H1 (cell line): ENCODE measurements around the gene HMGB1. TPM values are rescaled to one million over a fixed set of nuclear protein-coding genes. Genes with fewer than 3 reads are reported as not detected.

Experiments
- CTCF ChIA-PET: fragments of 300-600 bp; sonication (Branson Sonifier 250); formaldehyde crosslinking; loops from one replicate; lab custom pipeline; 2021; ENCODE audit not compliant: partially characterized antibody; lab: Charles Lee
- POLR2A ChIA-PET: fragments of 300-600 bp; sonication (Branson Sonifier 250); formaldehyde crosslinking; loops from one replicate; lab custom pipeline; 2021; ENCODE audit warnings: inconsistent platforms; ENCODE audit not compliant: partially characterized antibody; lab: Charles Lee
- DNase-seq, 2 experiments: peaks; one replicate each; pipeline versions ENCODE4 v3.0.0 to v3.0.0-alpha.2; 2010 to 2022; ENCODE audit warnings: low spot score in 2 of 2, low read depth in 1 of 2, mixed read lengths in 1 of 2
- FAIRE-seq: peaks from 2 replicates; lab custom pipeline; 2011; peaks lifted over from hg19 to GRCh38; lab: Jason Lieb, UNC
- H2AFZ ChIP-seq: 2 replicates; pipeline ENCODE4 v1.8.1; 2012; ENCODE audit warnings: low read length, inconsistent platforms
- H2AK5ac ChIP-seq: 2 replicates; pipeline ENCODE4 v1.6.1; 2013; ENCODE audit warnings: low read depth, low read length
- H2BK120ac ChIP-seq: replicated peaks from 2 replicates; pipeline ENCODE3; 2013; ENCODE audit warnings: low read depth, low read length, inconsistent platforms
- H2BK12ac ChIP-seq: 2 replicates; pipeline ENCODE4 v1.6.1; 2013; ENCODE audit warnings: low read depth, low read length
- H2BK15ac ChIP-seq: 2 replicates; pipeline ENCODE4 v1.6.1; 2013; ENCODE audit warnings: low read length
- H2BK20ac ChIP-seq: 2 replicates; pipeline ENCODE4 v1.6.1; 2013; ENCODE audit warnings: low read length
- H2BK5ac ChIP-seq: 2 replicates; pipeline ENCODE4 v1.6.1; 2013; ENCODE audit warnings: low read depth, low read length
- H3K14ac ChIP-seq: 2 replicates; pipeline ENCODE4 v1.6.1; 2013; ENCODE audit warnings: inconsistent platforms; ENCODE audit not compliant: insufficient read length
- H3K18ac ChIP-seq: 2 replicates; pipeline ENCODE4 v1.6.1; 2013; ENCODE audit warnings: low read length; ENCODE audit errors: extremely low read depth
- H3K23ac ChIP-seq: 2 replicates; pipeline ENCODE4 v1.6.1; 2013; ENCODE audit warnings: inconsistent platforms; ENCODE audit not compliant: insufficient read length
- H3K23me2 ChIP-seq: 2 replicates; pipeline ENCODE4 v1.6.1; 2013; ENCODE audit warnings: low read depth, low read length
- H3K27ac ChIP-seq: 2 replicates; pipeline ENCODE4 v1.6.1; 2011; ENCODE audit warnings: low read depth, low read length, inconsistent platforms
- H3K27me3 ChIP-seq, 4 experiments: replicated peaks in 1 of 4; 1 replicate in 1 of 4; 2 replicates in 3 of 4; pipeline versions ENCODE4 v1.6.1 to v1.8.1; 2011 to 2013; ENCODE audit warnings: low read length in 3 of 4, mild to moderate bottlenecking in 3 of 4, inconsistent platforms in 2 of 4, mixed read lengths in 2 of 4, moderate library complexity in 1 of 4; ENCODE audit not compliant: control insufficient read depth in 3 of 4, insufficient read depth in 3 of 4; ENCODE audit errors: extremely low read depth in 1 of 4
- H3K36me3 ChIP-seq, 4 experiments: 2 replicates each; pipeline versions ENCODE4 v1.6.1 to v1.8.1; 2011 to 2013; ENCODE audit warnings: mild to moderate bottlenecking in 4 of 4, low read length in 3 of 4, moderate library complexity in 2 of 4, control low read depth in 1 of 4, inconsistent platforms in 1 of 4; ENCODE audit not compliant: insufficient read depth in 4 of 4, control insufficient read depth in 2 of 4
- H3K4ac ChIP-seq: replicated peaks from 2 replicates; pipeline ENCODE3; 2013; ENCODE audit warnings: low read length, low read depth, mixed read lengths, inconsistent platforms; ENCODE audit not compliant: insufficient read length
- H3K4me1 ChIP-seq, 4 experiments: replicated peaks in 1 of 4; 1 replicate in 1 of 4; 2 replicates in 3 of 4; pipeline versions ENCODE4 v1.6.1 to v1.8.1; 2011 to 2013; ENCODE audit warnings: low read length in 3 of 4, inconsistent platforms in 2 of 4, mixed read lengths in 1 of 4; ENCODE audit not compliant: insufficient read depth in 4 of 4, control insufficient read depth in 3 of 4
- H3K4me2 ChIP-seq, 2 experiments: 2 replicates each; pipeline versions ENCODE4 v1.6.1 to v1.8.1; 2011 to 2013; ENCODE audit warnings: low read depth in 2 of 2, low read length in 2 of 2, control low read depth in 1 of 2, inconsistent platforms in 1 of 2, mild to moderate bottlenecking in 1 of 2; ENCODE audit not compliant: insufficient read depth in 1 of 2
- H3K4me3 ChIP-seq, 4 experiments: fragments of 200-600, 300-600 bp in 1 of 4; sonication (generic), shearing (Covaris generic), sonication (Bioruptor Twin) in 1 of 4; 2 replicates each; pipeline versions ENCODE4 v1.5.1 to v1.8.1; 2011 to 2016; ENCODE audit warnings: low read length in 4 of 4, low read depth in 3 of 4, control low read depth in 2 of 4, inconsistent platforms in 2 of 4, mild to moderate bottlenecking in 2 of 4, mixed read lengths in 1 of 4, moderate library complexity in 1 of 4; ENCODE audit not compliant: insufficient read depth in 2 of 4; ENCODE audit errors: extremely low read depth in 1 of 4
- H3K56ac ChIP-seq: replicated peaks from 2 replicates; pipeline ENCODE3; 2013; ENCODE audit warnings: low read depth, mild to moderate bottlenecking, mixed read lengths, low read length, inconsistent platforms; ENCODE audit not compliant: insufficient read length
- H3K79me1 ChIP-seq: 2 replicates; pipeline ENCODE4 v1.6.1; 2013; ENCODE audit warnings: low read depth, low read length, control low read depth
- H3K79me2 ChIP-seq, 2 experiments: 2 replicates each; pipeline versions ENCODE4 v1.6.1 to v1.8.1; 2012 to 2013; ENCODE audit warnings: low read length in 2 of 2, mild to moderate bottlenecking in 2 of 2, inconsistent platforms in 1 of 2; ENCODE audit not compliant: insufficient read depth in 2 of 2, control insufficient read depth in 1 of 2
- H3K9ac ChIP-seq, 4 experiments: replicated peaks in 1 of 4; 1 replicate in 1 of 4; 2 replicates in 3 of 4; pipeline versions ENCODE4 v1.6.1 to v1.8.1; 2011 to 2013; ENCODE audit warnings: low read depth in 3 of 4, low read length in 3 of 4, control low read depth in 2 of 4, mild to moderate bottlenecking in 2 of 4, moderate library complexity in 2 of 4, inconsistent platforms in 1 of 4; ENCODE audit errors: extremely low read depth in 1 of 4
- H3K9me3 ChIP-seq, 2 experiments: 2 replicates each; pipeline versions ENCODE4 v1.6.1 to v1.8.1; 2012 to 2013; ENCODE audit warnings: mild to moderate bottlenecking in 2 of 2, moderate library complexity in 2 of 2, control low read depth in 1 of 2, inconsistent platforms in 1 of 2, low read depth in 1 of 2, low read length in 1 of 2, mixed read lengths in 1 of 2; ENCODE audit not compliant: insufficient read depth in 2 of 2
- H4K20me1 ChIP-seq, 2 experiments: replicated peaks in 1 of 2; 2 replicates each; pipeline versions ENCODE3 to v1.8.1; 2011 to 2013; ENCODE audit warnings: inconsistent platforms in 2 of 2, low read length in 2 of 2, mild to moderate bottlenecking in 1 of 2; ENCODE audit not compliant: insufficient read depth in 2 of 2, control insufficient read depth in 1 of 2
- H4K5ac ChIP-seq: 2 replicates; pipeline ENCODE4 v1.6.1; 2013; ENCODE audit warnings: low read length, low read depth, mixed read lengths, inconsistent platforms; ENCODE audit not compliant: insufficient read length
- H4K8ac ChIP-seq: 2 replicates; pipeline ENCODE4 v1.8.0; 2013; ENCODE audit warnings: mild to moderate bottlenecking, moderate library complexity, low read length, inconsistent platforms; ENCODE audit not compliant: insufficient read depth; ENCODE audit errors: extremely low read depth
- H4K91ac ChIP-seq: replicated peaks from 2 replicates; pipeline ENCODE3; 2013; ENCODE audit warnings: low read length, mixed read lengths, inconsistent platforms; ENCODE audit not compliant: insufficient read length
- CBX5 ChIP-seq: fragments of 300-800, 300-1000 bp; sonication (generic); IDR thresholded peaks from 2 replicates; pipeline ENCODE4 v1.7.1; 2016; ENCODE audit warnings: antibody characterized with exemption, low read length, low read depth
- CHD1 ChIP-seq: IDR thresholded peaks from 2 replicates; pipeline ENCODE4 v1.6.1; 2012; ENCODE audit warnings: low read depth, low read length, improper control_type of control experiment
- FOSL1 ChIP-seq: IDR thresholded peaks from 2 replicates; pipeline ENCODE4 v1.6.1; 2011; ENCODE audit warnings: mild to moderate bottlenecking, low read depth, low read length, moderate library complexity; ENCODE audit not compliant: insufficient read depth
- JUN ChIP-seq: IDR thresholded peaks from 2 replicates; pipeline ENCODE4 v1.6.1; 2011; ENCODE audit warnings: low read depth, mild to moderate bottlenecking, improper control_type of control experiment, low read length
- MAFK ChIP-seq: IDR thresholded peaks from 2 replicates; pipeline ENCODE4 v1.6.1; 2012; ENCODE audit warnings: low read depth, mild to moderate bottlenecking, improper control_type of control experiment, low read length
- MAX ChIP-seq: IDR thresholded peaks from 2 replicates; pipeline ENCODE4 v1.6.1; 2012; ENCODE audit warnings: inconsistent platforms
- RNF2 ChIP-seq: fragments of 200-900, 300-1000 bp; sonication (generic); IDR thresholded peaks from 2 replicates; pipeline ENCODE4 v1.7.1; 2016; ENCODE audit warnings: borderline replicate concordance, low read depth, mild to moderate bottlenecking, antibody characterized with exemption, low read length; ENCODE audit not compliant: poor library complexity, severe bottlenecking; ENCODE audit errors: missing control alignments
- SIRT6 ChIP-seq: IDR thresholded peaks from one replicate; pipeline ENCODE4 v1.7.1; 2012; ENCODE audit warnings: low read length, inconsistent platforms
- TAF1 ChIP-seq: IDR thresholded peaks from 2 replicates; pipeline ENCODE4 v1.6.1; 2011; ENCODE audit warnings: mild to moderate bottlenecking, low read depth, low read length
- TCF12 ChIP-seq: IDR thresholded peaks from 2 replicates; pipeline ENCODE4 v1.6.1; 2011; ENCODE audit warnings: low read depth, mild to moderate bottlenecking, low read length
- WGBS, 2 experiments: shearing (Covaris generic) in 1 of 2; methylation state at CpG; one replicate each; pipeline versions ENCODE4 v1.1.6 to v1.1.7; 2013 to 2015; ENCODE audit warnings: low lambda C conversion rate in 2 of 2, mixed read lengths in 2 of 2, inconsistent platforms in 1 of 2, low coverage in 1 of 2, missing lambda C conversion rate in 1 of 2; ENCODE audit not compliant: insufficient replicate concordance in 2 of 2, insufficient coverage in 1 of 2, insufficient read length in 1 of 2; ENCODE audit errors: extremely low coverage in 1 of 2, missing lambda C conversion rate in 1 of 2; 5-methylcytosine and 5-hydroxymethylcytosine counted together
- polyA plus RNA-seq, 7 experiments: library from polyadenylated mRNA; depleted of rRNA in 3 of 7; stranded (reverse) in 5 of 7; unstranded in 2 of 7; fragments of >200 nt in 5 of 7; fragments of 200-250 nt in 2 of 7; gene quantifications; 1 replicate in 5 of 7; 2 replicates in 1 of 7; 4 replicates in 1 of 7; pipeline versions ENCODE4 v1.2.1 to v1.2.3, GENCODE V29; 2011 to 2013; ENCODE audit warnings: missing spikeins in 2 of 7, mixed read lengths in 2 of 7
- total RNA-seq: library from RNA; stranded (reverse); fragmentation: NEBNext Ultra II Directional; extraction: Animal tissue kit (Norgen Biotek cat#: 25700); gene quantifications from 2 replicates; pipeline ENCODE4 v1.2.1, GENCODE V29; 2021

HMGB1 gene
- total and polyA plus RNA-seq, 2 of the 8 experiments (the other 6 are each of a cell fraction or from before 2014, with no cell fraction given) = 123 to 776 TPM

DNA sequence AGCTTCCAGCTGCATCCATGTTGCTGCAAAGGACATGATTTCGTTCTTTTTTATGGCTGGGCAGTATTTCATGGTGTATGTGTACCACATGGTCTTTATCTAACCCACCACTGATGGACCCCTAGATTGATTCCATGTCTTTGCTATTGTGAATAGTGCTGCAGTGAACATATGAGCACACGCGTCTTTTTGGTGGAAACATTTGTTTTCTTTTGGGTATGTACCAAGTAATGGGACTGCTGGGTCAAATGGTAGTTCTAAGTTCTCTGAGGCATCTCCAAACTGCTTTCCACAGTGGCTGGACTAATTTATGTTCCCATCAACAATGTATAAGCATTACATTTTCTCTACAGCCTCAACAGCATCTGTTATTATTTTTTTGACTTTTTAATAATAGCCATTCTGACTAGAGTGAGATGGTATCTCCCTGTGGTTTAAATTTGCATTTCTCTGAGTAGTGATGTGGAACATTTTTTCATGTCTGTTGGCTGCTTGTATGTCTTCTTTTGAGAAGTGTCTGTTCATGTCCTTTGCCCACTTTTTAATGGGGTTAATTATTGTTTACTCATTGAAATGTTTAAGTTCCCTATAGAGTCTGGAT is 50.2 kb downstream of the HMGB1 start:
- H3K27me3 ChIP-seq = no peaks in the 10 kb centered on the region; a peak in 3 of 7 replicates
- H2AK5ac ChIP-seq = no peak overlapping the region
- H3K79me1 ChIP-seq = no peaks in the 10 kb centered on the region; the same call in 1 of the 2 replicates
- H2BK15ac ChIP-seq = no peak overlapping the region
- FAIRE-seq (no peak), DNase-seq (no peak)
- no peak overlapping the region for H4K8ac ChIP-seq
- no peak overlapping the region for H2BK5ac ChIP-seq
- no peak overlapping the region for H3K23ac ChIP-seq
- no peaks in the 10 kb centered on the region for H4K20me1 ChIP-seq
- no peak overlapping the region for H2BK20ac ChIP-seq
- H3K9ac ChIP-seq = no peak overlapping the region
- H3K14ac ChIP-seq = no peak overlapping the region
- H3K79me2 ChIP-seq = no peaks in the 10 kb centered on the region
- no peak overlapping the region for H3K18ac ChIP-seq
- H3K23me2 ChIP-seq = no peaks in the 10 kb centered on the region; the same call in 1 of the 2 replicates
- no peak overlapping the region for H2BK12ac ChIP-seq
- 83% methylated on average over 3 of the region's 3 CpGs; no CpG with 5 or more reads in 1 of the 2 experiments for WGBS, 2 experiments
- no peak overlapping the region for H4K91ac ChIP-seq
- H3K56ac ChIP-seq = no peak overlapping the region
- H2BK120ac ChIP-seq = no peak overlapping the region
- POLR2A ChIA-PET = no interaction called here
- H3K4me1 ChIP-seq = peaks cover 0 to 1% (median under 1%) of the 10 kb centered on the region in 4 experiments; a peak in 3 of 7 replicates
- no peak overlapping the region for H2AFZ ChIP-seq
- H4K5ac ChIP-seq = no peak overlapping the region
- no peaks in the 10 kb centered on the region for H3K9me3 ChIP-seq
- H3K36me3 ChIP-seq = no peaks in the 10 kb centered on the region
- no peak overlapping the region for H3K4me2 ChIP-seq
- no peak overlapping the region for H3K4me3 ChIP-seq
- no peak overlapping the region for H3K27ac ChIP-seq
- TF ChIP-seq TAF1 (no peak), JUN (no peak), CBX5 (no peak), RNF2 (no peak), TCF12 (no peak), CHD1 (no peak), FOSL1 (no peak), MAX (no peak), MAFK (no peak), SIRT6 (no peak)
- CTCF ChIA-PET = interaction anchor here (0.7 kb wide), 1 partner anchor 138 kb away, joined by 3 read pairs; no protein-coding TSS in a partner anchor
- no peak overlapping the region for H3K4ac ChIP-seq
